Astrocyte (in vitro differentiated cells and primary cell): ENCODE data around the gene RAG1. TPM values are rescaled to one million over a fixed set of nuclear protein-coding genes. Genes with fewer than 3 reads are reported as not detected.

ENCODE experiments used
- DNase-seq: peaks from one replicate; pipeline ENCODE4 v3.0.0-alpha.2; 2010; ENCODE audit warnings: low read depth
- FAIRE-seq: peaks from 2 replicates; lab custom pipeline; 2011; peaks lifted over from hg19 to GRCh38; lab: Jason Lieb, UNC
- H2AFZ ChIP-seq: 2 replicates; pipeline ENCODE4 v1.6.0; 2012; ENCODE audit warnings: low read depth, low read length, inconsistent platforms
- H3K27ac ChIP-seq: 2 replicates; pipeline ENCODE4 v1.5.1; 2011; ENCODE audit warnings: low read depth, low read length, inconsistent platforms
- H3K27me3 ChIP-seq: 2 replicates; pipeline ENCODE4 v1.6.0; 2011; ENCODE audit warnings: low read length, inconsistent platforms; ENCODE audit not compliant: insufficient read depth
- H3K36me3 ChIP-seq: 2 replicates; pipeline ENCODE4 v1.5.1; 2011; ENCODE audit warnings: low read length, inconsistent platforms; ENCODE audit not compliant: insufficient read depth
- H3K4me1 ChIP-seq: 2 replicates; pipeline ENCODE4 v1.5.1; 2011; ENCODE audit warnings: low read length, inconsistent platforms; ENCODE audit not compliant: insufficient read depth
- H3K4me2 ChIP-seq: 2 replicates; pipeline ENCODE4 v1.6.0; 2012; ENCODE audit warnings: low read length, inconsistent platforms
- H3K4me3 ChIP-seq: 2 replicates; pipeline ENCODE4 v1.5.1; 2011; ENCODE audit warnings: low read depth, mild to moderate bottlenecking, low read length, inconsistent platforms; ENCODE audit not compliant: insufficient read depth
- H3K79me2 ChIP-seq: 2 replicates; pipeline ENCODE4 v1.6.0; 2012; ENCODE audit warnings: mild to moderate bottlenecking, low read length, inconsistent platforms; ENCODE audit not compliant: insufficient read depth
- H3K9ac ChIP-seq: 2 replicates; pipeline ENCODE4 v1.6.0; 2012; ENCODE audit warnings: mild to moderate bottlenecking, low read length, inconsistent platforms
- H3K9me3 ChIP-seq: 2 replicates; pipeline ENCODE4 v1.5.1; 2012; ENCODE audit warnings: low read depth, mild to moderate bottlenecking, low read length, inconsistent platforms; ENCODE audit not compliant: insufficient read depth
- H4K20me1 ChIP-seq: 2 replicates; pipeline ENCODE4 v1.6.0; 2012; ENCODE audit warnings: low read length, inconsistent platforms; ENCODE audit not compliant: insufficient read depth
- H3K27ac Mint-ChIP-seq: one replicate; pipeline ENCODE4 v1.8.0; 2021; ENCODE audit warnings: mild to moderate bottlenecking, mixed read lengths; ENCODE audit not compliant: unreplicated experiment
- H3K27me3 Mint-ChIP-seq: one replicate; pipeline ENCODE4 v1.8.0; 2021; ENCODE audit warnings: low read depth, mixed read lengths; ENCODE audit not compliant: unreplicated experiment
- H3K36me3 Mint-ChIP-seq: one replicate; pipeline ENCODE4 v1.8.0; 2021; ENCODE audit warnings: low read depth, mixed read lengths; ENCODE audit not compliant: unreplicated experiment
- H3K4me1 Mint-ChIP-seq: one replicate; pipeline ENCODE4 v1.8.0; 2021; ENCODE audit warnings: low read depth, mixed read lengths; ENCODE audit not compliant: unreplicated experiment
- H3K4me3 Mint-ChIP-seq: one replicate; pipeline ENCODE4 v1.8.0; 2021; ENCODE audit warnings: mild to moderate bottlenecking, moderate library complexity, mixed read lengths; ENCODE audit not compliant: unreplicated experiment
- H3K9me3 Mint-ChIP-seq: one replicate; pipeline ENCODE4 v1.8.0; 2021; ENCODE audit warnings: mild to moderate bottlenecking, mixed read lengths; ENCODE audit not compliant: unreplicated experiment
- EZH2 ChIP-seq: IDR thresholded peaks from 2 replicates; pipeline ENCODE4 v1.6.1; 2012; ENCODE audit warnings: mild to moderate bottlenecking, low read length, inconsistent platforms; ENCODE audit not compliant: insufficient read depth
- total RNA-seq: library from RNA; stranded (reverse); gene quantifications from 2 replicates; pipeline ENCODE4 v1.2.1, GENCODE V29; 2021
- TF ChIP-seq, protein P1 (sequence below): IDR thresholded peaks from 2 replicates; pipeline ENCODE4 v1.5.1; 2011; ENCODE audit warnings: low read depth, mild to moderate bottlenecking, inconsistent platforms, low read length, moderate library complexity; ENCODE audit not compliant: insufficient read depth

Gene RAG1
- total RNA-seq, 1 donor from 2014 or later: 3.2 TPM

GRCh38 chr11:36586543-36586942, 18.7 kb downstream of the RAG1 start:
- Mint-ChIP-seq H3K36me3 (no peaks in the 10 kb centered on the region), H3K27me3 (peaks cover 51% of the 10 kb centered on the region), H3K9me3 (no peaks in the 10 kb centered on the region), H3K27ac (no peak overlapping the region), H3K4me1 (no peaks in the 10 kb centered on the region), H3K4me3 (no peak overlapping the region)
- DNase-seq (no peak), FAIRE-seq (no peak)
- Histone ChIP-seq H3K36me3 (no peaks in the 10 kb centered on the region), H3K79me2 (no peaks in the 10 kb centered on the region), H3K4me2 (no peak overlapping the region), H4K20me1 (no peaks in the 10 kb centered on the region), H2AFZ (no peak overlapping the region), H3K9me3 (peaks cover 2% of the 10 kb centered on the region), H3K4me3 (no peak overlapping the region), H3K9ac (no peak overlapping the region), H3K4me1 (no peaks in the 10 kb centered on the region), H3K27ac (no peak overlapping the region), H3K27me3 (peaks cover 14% of the 10 kb centered on the region)
- TF ChIP-seq EZH2: no peak
- TF ChIP-seq, protein P1, sequence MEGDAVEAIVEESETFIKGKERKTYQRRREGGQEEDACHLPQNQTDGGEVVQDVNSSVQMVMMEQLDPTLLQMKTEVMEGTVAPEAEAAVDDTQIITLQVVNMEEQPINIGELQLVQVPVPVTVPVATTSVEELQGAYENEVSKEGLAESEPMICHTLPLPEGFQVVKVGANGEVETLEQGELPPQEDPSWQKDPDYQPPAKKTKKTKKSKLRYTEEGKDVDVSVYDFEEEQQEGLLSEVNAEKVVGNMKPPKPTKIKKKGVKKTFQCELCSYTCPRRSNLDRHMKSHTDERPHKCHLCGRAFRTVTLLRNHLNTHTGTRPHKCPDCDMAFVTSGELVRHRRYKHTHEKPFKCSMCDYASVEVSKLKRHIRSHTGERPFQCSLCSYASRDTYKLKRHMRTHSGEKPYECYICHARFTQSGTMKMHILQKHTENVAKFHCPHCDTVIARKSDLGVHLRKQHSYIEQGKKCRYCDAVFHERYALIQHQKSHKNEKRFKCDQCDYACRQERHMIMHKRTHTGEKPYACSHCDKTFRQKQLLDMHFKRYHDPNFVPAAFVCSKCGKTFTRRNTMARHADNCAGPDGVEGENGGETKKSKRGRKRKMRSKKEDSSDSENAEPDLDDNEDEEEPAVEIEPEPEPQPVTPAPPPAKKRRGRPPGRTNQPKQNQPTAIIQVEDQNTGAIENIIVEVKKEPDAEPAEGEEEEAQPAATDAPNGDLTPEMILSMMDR: no peak

- no peaks in the 10 kb centered on the region for H3K36me3 ChIP-seq
- Mint-ChIP-seq H3K4me1 (no peaks in the 10 kb centered on the region), H3K27me3 (peaks cover 56% of the 10 kb centered on the region), H3K36me3 (no peaks in the 10 kb centered on the region), H3K27ac (no peak overlapping the region), H3K9me3 (no peaks in the 10 kb centered on the region), H3K4me3 (no peak overlapping the region)
- TF ChIP-seq, protein P1: no peak
- no peak for TF ChIP-seq EZH2
- H3K9ac ChIP-seq: no peak overlapping the region
- no peaks in the 10 kb centered on the region for H3K79me2 ChIP-seq
- H3K4me3 ChIP-seq: no peak overlapping the region
- DNase-seq: no peak
- peaks cover 14% of the 10 kb centered on the region for H3K27me3 ChIP-seq
- H3K9me3 ChIP-seq: no peaks in the 10 kb centered on the region
- H3K4me1 ChIP-seq: no peaks in the 10 kb centered on the region
- no peak overlapping the region for H2AFZ ChIP-seq
- H3K4me2 ChIP-seq: no peak overlapping the region
- H4K20me1 ChIP-seq: no peaks in the 10 kb centered on the region
- no peak for FAIRE-seq
- H3K27ac ChIP-seq: no peak overlapping the region
These were observed 20.3 kb downstream of the RAG1 start for GRCh38 chr11:36588099-36588498.

DNA sequence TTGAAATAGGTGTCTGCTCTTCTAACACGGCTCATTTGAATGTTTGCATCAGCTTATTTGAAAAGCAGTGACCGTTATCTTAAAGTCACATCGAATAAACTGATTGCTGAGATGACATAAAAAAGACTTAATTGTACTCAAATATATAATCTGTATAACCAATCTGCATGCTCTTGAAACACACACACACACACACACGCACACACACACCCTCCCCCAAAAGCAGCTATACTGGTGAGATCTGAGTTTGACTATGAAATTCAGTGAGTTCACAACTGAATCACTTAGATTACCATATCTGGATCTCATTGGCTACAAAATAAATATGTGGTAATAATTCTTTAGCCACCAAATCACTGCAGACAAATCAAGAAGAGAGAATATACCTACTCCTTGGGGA, 22.7 kb downstream of the RAG1 start:
- no peak for FAIRE-seq
- no peak overlapping the region for H3K4me2 ChIP-seq
- no peaks in the 10 kb centered on the region for H3K9me3 Mint-ChIP-seq

More for the DNA sequence above, 22.7 kb downstream of the RAG1 start:
- peaks cover 52% of the 10 kb centered on the region for H3K27me3 Mint-ChIP-seq
- TF ChIP-seq EZH2: no peak
- TF ChIP-seq, protein P1: no peak
- no peak overlapping the region for H3K4me3 ChIP-seq
- H3K36me3 ChIP-seq: no peaks in the 10 kb centered on the region
- H3K9ac ChIP-seq: no peak overlapping the region
- no peak overlapping the region for H3K27ac Mint-ChIP-seq
- no peaks in the 10 kb centered on the region for H3K79me2 ChIP-seq
- DNase-seq: no peak
- no peaks in the 10 kb centered on the region for H4K20me1 ChIP-seq
- H3K9me3 ChIP-seq: no peaks in the 10 kb centered on the region
- peaks cover 2% of the 10 kb centered on the region for H3K4me1 Mint-ChIP-seq
- peaks cover 3% of the 10 kb centered on the region for H3K4me1 ChIP-seq
- no peak overlapping the region for H2AFZ ChIP-seq
- H3K27me3 ChIP-seq: peaks cover 14% of the 10 kb centered on the region
- no peak overlapping the region for H3K4me3 Mint-ChIP-seq
- no peak overlapping the region for H3K27ac ChIP-seq
- no peaks in the 10 kb centered on the region for H3K36me3 Mint-ChIP-seq
